A549 (cell line): Measurements from ENCODE around the gene TMED6.

Source experiments
- NFE2L2 ChIP-seq: fragments of 150-350 bp; conservative IDR thresholded peaks from 2 replicates; pipeline ENCODE4 v1.6.1; 2014; ENCODE audit warnings: low read length
- POLR2A ChIP-seq: IDR thresholded peaks from 2 replicates; pipeline ENCODE4 v1.6.1; 2012; ENCODE audit warnings: mild to moderate bottlenecking, low read length
- POLR2AphosphoS2 ChIP-seq: conservative IDR thresholded peaks from 2 replicates; pipeline ENCODE4 v1.6.1; 2012; ENCODE audit warnings: low read length, improper control_type of control experiment, inconsistent platforms
- RFX5 ChIP-seq: fragments of 450-650 bp; IDR thresholded peaks from 2 replicates; pipeline ENCODE4 v1.7.1; 2014; ENCODE audit warnings: antibody characterized with exemption, mild to moderate bottlenecking, moderate library complexity
- TFCP2L1 ChIP-seq: fragments of 250-450 bp; sonication (Bioruptor Pico); IDR thresholded peaks from 2 replicates; pipeline ENCODE4 v1.5.0; 2021; ENCODE audit warnings: mild to moderate bottlenecking
- ZC3H11A ChIP-seq: fragments of 450-650 bp; IDR thresholded peaks from 2 replicates; pipeline ENCODE4 v1.6.1; 2014; ENCODE audit warnings: antibody characterized with exemption, mild to moderate bottlenecking
- TF ChIP-seq, protein P1 (sequence below): fragments of >200 bp; sonication (Bioruptor Twin); formaldehyde crosslinking; IDR thresholded peaks from 3 replicates; pipeline ENCODE4 v1.5.1; 2016
- TF ChIP-seq, protein P2 (sequence below): IDR thresholded peaks from 2 replicates; pipeline ENCODE4 v1.6.1; 2012

DNA sequence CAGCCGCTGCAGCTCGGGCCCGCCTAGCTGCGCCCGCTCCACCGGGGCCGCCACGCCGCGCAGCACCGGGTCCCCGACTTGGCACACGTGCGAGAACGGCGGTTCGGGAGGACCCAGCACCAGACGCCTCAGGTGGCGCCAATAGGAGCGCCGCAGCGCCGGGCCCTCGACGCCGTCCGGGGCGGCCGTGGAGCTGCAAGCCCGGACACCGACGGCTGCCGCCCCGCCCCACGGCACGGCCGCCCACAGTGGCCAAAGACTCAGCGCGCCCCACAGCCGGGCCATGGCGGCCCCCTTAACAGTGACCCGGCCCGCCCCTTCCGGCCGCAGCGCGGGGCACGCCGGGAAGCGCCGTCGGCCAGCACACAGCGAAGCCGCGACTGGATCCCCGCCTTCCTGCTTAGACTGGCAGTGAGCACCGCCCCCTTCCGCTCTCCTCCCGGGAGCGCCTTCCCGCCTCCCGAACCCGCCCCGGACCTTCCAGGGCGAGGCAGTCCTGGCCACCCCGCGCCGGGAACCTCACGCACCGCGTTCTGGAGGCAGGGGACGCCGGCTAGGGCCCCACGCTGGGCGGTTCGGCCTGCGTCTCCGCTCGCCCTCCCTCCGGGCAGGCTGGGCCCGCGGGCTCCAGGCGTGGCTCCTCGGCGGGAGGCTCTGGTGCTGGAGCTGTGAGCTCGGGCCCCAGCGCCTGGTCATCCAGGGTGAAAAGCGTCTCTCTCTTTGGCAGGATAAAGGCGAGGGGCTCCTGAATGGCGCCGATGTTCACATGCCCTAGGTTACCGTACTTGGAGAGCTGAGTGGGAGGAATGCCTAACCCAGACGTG lies 21.1 kb downstream of the TMED6 start, which contains the start of gene PDF:
- TF ChIP-seq, protein P1, sequence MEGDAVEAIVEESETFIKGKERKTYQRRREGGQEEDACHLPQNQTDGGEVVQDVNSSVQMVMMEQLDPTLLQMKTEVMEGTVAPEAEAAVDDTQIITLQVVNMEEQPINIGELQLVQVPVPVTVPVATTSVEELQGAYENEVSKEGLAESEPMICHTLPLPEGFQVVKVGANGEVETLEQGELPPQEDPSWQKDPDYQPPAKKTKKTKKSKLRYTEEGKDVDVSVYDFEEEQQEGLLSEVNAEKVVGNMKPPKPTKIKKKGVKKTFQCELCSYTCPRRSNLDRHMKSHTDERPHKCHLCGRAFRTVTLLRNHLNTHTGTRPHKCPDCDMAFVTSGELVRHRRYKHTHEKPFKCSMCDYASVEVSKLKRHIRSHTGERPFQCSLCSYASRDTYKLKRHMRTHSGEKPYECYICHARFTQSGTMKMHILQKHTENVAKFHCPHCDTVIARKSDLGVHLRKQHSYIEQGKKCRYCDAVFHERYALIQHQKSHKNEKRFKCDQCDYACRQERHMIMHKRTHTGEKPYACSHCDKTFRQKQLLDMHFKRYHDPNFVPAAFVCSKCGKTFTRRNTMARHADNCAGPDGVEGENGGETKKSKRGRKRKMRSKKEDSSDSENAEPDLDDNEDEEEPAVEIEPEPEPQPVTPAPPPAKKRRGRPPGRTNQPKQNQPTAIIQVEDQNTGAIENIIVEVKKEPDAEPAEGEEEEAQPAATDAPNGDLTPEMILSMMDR: no peak
- TF ChIP-seq POLR2A (peak; percentile 87; the same call in 1 of the 2 replicates), NFE2L2 (no peak), ZC3H11A (no peak), POLR2AphosphoS2 (0 out of 2 replicates have a peak, but pooled peaks have one; percentile 53), RFX5 (0 out of 2 replicates have a peak, but pooled peaks have one; percentile 21), TFCP2L1 (CRISPR knock-in tag) (peak; percentile 90; the same call in 1 of the 2 replicates)
- TF ChIP-seq, protein P2, sequence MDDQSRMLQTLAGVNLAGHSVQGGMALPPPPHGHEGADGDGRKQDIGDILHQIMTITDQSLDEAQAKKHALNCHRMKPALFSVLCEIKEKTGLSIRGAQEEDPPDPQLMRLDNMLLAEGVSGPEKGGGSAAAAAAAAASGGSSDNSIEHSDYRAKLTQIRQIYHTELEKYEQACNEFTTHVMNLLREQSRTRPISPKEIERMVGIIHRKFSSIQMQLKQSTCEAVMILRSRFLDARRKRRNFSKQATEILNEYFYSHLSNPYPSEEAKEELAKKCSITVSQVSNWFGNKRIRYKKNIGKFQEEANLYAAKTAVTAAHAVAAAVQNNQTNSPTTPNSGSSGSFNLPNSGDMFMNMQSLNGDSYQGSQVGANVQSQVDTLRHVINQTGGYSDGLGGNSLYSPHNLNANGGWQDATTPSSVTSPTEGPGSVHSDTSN: peak; percentile 85
